HG03280 (cell line): ENCODE results near the gene ASPA.
"Not testable (repeated sequence)": the region's sequence is repeated elsewhere in the genome, so short reads cannot be mapped to it uniquely, and the experiment has no call there.

Experiments used
- ATAC-seq: cut with Tn5 transposase; IDR thresholded peaks from one replicate; pipeline ENCODE4 v1.9.1; 2021; ENCODE audit warnings: mild to moderate bottlenecking, moderate library complexity; ENCODE audit not compliant: unreplicated experiment

Gene ASPA

DNA sequence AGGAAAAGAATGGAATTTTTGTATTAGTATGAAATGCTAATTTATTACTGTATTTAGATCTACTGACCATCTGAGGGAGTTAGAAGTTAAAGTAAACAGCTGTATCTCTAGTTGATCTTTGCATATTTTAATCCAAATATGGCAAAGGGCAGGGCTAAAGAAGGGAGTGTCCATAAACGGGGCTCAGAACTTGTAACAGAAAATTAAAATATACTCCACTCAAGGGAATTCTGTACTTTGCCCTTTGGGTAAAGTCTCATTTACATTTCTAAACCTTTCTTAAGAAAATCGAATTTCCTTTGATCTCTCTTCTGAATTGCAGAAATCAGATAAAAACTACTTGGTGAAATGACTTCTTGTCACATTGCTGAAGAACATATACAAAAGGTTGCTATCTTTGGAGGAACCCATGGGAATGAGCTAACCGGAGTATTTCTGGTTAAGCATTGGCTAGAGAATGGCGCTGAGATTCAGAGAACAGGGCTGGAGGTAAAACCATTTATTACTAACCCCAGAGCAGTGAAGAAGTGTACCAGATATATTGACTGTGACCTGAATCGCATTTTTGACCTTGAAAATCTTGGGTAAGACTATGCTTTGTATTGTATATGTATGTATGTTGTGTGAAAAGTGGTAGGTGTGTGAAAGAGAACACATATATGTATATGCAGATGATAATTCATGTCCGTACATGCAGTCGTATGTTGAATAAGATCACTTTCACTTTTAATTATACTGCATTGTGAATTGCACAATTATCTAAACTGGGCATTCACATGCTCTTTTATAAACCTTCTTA lies at the start of gene ASPA:
Gene ASPA, plus strand, starts transcription at position 186 of the 799 bp plus-strand sequence. Its CDS starts 163 bp downstream, at position 349.
- ATAC-seq, result no peak

DNA sequence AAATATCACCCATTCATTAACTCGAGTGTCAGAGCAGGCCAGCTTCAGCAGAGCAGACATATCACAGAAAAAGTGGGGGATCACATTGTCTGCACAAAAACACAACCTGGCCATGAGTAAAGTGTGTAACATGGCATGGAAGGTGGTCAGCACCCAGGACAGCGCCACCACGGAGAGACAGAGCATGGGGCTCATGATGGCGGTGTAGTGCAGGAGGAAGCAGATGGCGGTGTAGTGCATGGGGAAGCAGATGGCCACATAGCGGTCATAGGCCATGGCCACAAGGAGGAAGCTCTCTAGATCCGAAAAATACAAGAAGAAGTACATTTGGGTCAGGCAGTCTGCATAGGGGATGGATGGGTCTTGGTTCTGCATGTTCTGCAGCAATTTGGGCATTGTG lies 42.6 kb upstream of the ASPA start:
- not testable (repeated sequence) for ATAC-seq

DNA sequence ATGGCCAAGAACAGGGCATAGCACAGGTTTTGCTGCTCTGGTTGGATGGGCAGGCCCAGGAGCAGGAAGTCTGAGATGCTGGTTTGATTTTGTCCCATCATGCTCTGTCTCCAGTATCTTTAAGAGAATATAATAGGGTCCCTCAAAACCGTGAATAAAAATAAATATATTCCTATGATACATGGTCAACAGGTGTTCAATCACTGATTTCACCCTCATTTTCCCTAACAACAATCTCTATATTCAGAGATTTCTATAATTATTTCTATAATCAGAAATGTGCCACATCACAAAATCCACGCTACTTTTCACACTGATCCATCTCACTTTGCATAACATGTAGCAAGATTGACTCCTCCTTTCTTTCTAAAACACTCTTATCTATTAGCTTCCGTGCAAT lies 42.1 kb upstream of the ASPA start, which contains the start of gene OR1E2:
Gene OR1E2, minus strand, starts transcription at position 101 of the 400 bp plus-strand sequence. Its CDS starts 0 bp downstream, at position 101.
- ATAC-seq, result no peak

DNA sequence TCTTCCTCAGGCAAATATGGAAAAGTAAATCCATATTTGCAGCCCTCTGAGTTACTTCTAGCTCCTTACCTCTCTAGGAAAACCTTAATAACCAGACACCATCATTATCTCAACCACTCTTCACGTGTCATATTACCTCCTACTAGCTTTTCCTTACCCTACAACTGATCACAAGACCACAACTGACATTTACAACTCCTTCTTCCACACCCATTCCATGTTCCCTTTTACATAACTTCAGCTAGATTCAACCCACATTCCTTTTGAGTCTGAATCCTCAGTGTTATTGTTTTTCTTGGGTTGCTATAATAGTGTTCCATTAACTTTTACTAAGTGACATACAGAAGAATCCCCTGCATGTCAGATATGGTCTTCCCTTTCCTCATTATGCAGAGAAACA lies 37.4 kb upstream of the ASPA start:
- ATAC-seq, result no peak

DNA sequence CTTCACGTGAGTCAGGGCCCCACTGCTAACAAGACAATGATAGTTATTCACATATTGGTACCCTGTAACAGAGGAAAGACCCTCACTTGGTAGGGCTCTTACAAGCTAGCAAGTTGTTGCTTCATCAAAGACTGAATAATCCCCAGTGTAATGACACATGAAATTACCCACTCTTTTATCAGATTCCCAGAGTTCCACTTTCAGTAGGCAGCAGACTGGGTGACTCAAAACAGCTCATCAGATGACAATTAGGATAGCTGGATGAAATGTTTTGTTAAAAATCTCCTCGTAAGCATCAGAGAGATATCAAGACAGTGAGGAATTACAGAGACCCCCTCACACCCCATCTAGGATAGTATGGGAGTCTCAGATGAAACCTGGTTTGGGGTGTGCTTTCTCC lies 35.3 kb upstream of the ASPA start:
- no peak for ATAC-seq

DNA sequence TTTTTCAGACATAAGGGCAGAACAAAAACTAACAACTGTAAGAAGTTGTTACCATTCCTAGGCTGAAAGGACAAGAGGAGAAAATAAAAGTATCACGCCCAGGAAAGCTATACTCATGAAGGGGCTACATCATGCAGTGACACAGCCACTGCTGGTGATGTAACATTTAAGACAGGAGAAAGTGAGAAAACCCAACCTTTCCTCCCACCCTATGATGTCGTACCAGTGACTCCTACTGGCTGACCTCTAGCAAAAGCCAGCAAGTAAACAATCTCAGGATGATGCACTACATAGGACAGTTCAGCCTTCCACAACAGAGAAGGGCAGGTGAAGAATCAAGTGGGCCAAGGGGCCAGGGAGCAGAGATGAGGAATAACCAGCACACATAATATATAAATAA lies 28.2 kb upstream of the ASPA start:
- ATAC-seq, result no peak

DNA sequence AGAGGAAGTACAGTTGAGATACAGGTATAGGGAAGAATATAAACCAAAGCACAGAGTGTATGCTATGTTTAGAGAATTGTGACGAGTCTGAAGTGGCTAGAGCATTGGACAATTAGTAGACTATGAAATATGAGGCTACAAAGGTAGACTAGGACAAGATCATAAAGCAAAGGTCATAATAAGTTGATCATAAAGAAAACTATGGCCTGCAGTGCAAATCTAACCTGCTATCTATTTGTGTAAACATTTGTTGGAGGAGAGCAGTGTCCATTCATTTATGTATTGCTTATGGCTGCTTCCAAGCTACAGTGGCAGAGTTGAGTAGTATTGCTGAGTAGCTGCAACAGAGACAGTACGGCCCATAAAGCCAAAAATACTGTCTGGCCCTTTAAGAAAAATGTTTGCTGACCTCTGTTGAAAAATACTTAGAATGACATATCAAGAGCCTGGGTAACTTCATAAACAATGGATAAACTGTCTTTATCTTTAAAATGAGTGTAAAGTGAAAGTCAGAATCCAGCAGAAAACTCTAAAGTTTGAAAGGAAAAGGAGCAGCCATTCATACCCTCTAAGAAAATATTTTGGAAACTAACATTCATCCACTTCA lies 27.6 kb upstream of the ASPA start:
- no peak for ATAC-seq

DNA sequence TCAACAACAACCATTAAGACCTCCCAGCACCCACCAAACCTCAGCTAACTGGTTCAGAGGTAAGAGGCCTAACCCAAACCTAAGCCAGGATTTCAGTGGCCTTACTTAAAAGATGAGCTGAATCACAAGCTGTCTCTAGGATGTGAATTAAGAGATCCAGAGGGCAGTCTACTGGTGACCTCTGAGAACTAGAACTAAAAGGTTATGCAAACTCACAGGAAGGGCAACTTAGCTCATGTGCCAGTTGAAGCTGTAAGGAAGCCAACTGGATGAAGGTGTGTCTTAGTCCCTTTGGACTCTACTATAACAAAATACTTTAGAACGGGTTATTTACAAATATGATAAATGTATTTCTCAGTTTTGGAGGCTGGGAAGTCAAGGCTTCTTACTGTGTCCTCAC lies 9.4 kb upstream of the ASPA start:
- not testable (repeated sequence) for ATAC-seq

DNA sequence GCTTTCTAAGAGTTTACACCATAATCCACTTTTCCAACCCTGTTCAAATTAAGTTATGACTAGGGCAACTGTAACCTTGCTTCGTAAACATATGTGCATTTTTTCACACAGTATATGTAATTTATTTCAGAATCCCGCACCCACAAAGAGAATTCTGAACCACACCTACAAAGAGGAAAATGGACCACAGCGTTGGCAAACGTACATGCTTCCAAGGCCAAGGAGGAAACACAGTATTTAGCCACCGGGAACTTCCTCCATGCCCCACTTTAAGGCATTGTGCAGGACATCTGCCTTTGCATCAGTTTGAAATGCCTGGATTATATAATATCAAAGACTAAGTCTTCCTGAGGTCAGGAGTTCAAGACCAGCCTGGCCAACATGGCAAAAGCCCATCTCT lies 6.3 kb upstream of the ASPA start:
- ATAC-seq, result no peak

DNA sequence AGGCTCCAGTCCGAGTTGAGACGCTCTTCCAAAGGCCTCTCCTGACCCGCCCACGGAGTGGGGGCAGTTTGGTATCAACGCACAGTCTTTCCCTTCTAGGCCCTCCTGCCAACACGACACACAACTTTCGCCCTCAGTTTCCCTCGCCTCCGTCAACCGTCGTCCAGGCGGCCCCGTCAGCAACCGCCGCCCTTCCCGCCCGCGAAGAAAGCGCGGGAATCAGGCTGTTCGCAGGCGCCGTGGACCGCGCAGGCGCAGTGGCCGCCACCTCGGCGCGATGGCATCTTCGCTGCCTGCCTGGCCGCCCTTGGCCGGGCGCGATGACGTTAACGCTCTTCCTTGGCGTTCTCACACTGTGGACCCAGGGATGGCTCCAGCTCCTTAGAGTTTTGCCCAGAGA lies 4.2 kb upstream of the ASPA start, which contains the start of gene SPATA22:
Gene SPATA22, minus strand, starts transcription at position 221 of the 400 bp plus-strand sequence. CDS start 2,494 bp downstream, outside the sequence.
- ATAC-seq, result no peak

DNA sequence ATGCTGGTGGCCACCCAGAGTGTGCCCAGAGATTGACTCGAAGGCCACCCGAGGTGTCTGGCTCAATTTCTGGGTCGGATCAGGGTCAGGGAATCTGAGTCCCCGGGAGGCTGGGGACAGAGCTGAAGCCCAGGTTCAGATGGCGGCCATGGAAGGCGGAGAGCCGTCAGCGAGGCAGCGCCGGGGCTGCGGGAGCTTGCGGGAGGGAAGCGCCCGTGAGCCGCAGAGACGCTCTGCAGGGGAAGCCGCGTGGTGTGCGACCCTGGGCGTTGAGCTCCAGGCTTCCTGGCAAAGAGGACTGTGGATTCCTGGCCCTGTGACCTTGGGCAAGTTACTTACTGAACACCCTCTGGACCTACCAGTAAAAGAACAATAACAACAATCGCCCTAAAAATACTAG lies 3.7 kb upstream of the ASPA start:
- no peak for ATAC-seq

DNA sequence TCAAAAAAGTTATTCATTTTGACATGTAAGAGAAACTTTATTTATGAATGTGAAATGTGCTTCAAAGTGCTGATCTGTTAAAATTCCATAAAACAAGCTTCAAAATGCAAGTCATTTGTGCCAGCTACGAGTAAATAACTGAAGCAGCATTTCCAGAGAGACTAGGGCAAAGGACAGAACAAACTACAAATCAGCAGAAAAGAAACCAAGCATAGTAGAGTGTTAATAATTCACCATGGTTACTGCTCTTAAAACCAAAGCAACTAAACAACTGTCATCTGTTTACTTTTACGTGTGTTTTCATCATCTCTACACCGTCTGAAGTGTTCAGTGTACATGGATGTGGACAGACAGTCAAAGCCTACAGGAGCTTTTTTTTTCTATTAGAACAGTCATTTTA lies 1.6 kb upstream of the ASPA start:
- ATAC-seq, result no peak

DNA sequence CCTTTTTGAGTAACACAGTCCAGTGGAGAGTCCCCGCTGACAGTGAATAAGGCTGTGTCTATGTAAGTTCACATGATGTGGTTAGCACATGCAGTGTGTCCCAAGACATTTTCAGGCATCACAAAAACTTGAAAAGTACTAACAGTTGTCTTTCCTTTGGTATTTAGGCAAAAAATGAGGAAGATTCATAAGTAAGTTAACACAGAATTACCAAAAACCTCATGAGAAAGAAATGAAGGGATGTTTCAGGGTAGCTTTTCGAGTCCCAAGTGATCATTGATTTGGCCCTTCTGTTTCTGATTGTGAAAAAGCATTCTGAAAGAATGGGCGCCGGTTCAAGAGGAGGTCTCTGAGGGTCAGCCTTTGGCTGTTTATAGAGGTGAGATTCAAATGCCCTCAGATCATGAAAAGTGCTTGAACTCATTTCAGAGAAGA lies 529 bp upstream of the ASPA start:
- no peak for ATAC-seq

DNA sequence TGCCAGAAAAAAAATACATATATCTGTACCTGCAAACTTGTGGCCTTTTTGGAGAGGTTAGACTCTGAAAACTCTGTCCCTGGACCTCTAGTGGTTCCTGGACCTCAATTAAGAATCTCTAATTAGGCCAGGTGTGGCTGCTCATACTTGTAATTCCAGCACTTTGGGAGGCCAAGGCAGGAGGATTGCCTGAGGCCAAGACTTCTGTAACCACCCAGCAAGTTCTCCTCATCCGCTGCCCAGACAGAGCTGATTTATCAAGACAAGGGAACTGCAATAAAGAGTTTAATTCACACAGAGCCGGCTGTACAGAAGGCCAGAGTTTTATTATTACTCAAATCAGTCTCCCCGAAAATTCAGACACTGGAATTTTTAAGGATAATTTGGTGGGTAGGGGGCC lies 4.2 kb downstream of the ASPA start:
- ATAC-seq, result no peak

DNA sequence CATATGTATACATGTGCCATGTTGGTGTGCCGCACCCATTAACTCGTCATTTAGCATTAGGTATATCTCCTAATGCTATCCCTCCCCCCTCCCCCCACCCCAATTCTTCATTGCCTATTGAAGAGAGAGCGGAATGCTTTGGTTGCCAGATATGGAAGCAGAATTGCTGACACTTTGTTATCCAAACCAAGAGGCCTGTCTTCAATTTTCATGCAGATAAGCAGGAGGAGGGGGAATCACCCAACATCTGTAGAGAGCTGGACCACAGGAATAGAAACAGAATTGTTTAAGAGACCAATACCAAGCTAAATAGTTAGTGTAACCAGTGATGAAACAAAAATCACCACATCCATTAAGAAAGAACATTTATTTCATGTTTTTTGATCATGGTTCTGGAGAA lies 7.1 kb downstream of the ASPA start:
- ATAC-seq, result no peak

DNA sequence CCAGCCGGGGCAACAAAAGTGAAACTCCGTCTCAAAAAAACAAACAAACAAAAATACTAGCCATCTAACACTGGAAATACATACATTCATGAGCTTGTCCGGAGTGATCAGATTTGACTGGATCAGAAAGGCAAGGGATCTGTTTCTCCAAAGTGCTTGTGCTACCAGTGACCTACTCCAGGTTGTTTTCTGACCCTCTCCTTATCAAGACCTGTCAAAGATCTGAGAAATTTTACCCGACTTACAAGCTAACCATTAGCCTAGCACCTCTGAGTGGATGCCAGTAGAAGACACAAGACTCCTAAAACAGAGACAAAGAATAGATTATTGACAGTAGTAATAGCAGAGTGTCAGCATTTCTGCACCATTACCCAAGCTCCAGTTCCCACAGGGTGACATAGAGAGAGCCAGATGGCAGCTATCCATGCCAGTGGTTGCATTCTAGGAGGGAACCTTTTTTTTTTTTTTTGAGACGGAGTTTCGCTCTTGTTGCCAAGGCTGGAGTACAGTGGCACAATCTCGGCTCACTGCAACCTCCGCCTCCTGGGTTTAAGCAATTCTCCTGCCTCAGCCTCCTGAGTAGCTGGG lies 9.8 kb downstream of the ASPA start:
- ATAC-seq, result no peak

DNA sequence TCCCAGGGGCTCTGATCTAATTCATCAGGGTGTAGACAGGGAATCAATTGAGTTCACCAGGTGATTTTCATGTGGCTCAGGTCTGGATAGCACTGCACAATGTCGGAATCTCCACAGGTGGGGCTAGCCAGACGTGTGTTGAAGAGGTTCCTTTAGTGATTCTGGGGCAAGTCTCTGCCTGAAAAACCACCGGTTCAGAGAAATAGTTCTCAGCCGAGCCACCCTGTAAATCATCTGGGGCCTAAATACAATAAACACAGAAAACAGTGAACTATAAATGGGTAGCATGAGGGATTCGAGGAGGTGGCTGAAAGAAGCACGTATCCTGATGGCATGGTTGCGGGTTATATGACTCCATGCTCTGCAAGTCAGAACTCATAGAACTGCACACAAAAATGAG lies 21.3 kb downstream of the ASPA start:
- ATAC-seq, result no peak

DNA sequence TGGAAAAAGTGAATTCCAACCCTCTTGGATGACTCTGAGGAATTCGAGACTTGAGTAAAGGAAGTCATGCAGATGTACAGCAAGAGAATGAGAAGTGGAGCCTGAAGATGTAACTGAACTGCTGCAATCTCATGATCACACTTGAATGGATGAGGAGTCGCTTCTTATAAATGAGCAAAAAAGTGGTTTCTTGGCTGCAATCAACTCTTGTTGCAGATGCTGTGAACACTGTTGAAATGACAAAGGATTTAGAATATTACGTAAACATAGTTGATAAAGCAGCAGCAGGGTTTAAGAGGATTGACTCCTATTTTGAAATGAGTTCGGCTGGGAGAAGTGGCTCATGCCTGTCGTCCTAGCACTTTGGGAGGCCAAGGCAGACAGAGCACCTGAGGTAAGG lies 25.5 kb downstream of the ASPA start:
- ATAC-seq, result no peak

DNA sequence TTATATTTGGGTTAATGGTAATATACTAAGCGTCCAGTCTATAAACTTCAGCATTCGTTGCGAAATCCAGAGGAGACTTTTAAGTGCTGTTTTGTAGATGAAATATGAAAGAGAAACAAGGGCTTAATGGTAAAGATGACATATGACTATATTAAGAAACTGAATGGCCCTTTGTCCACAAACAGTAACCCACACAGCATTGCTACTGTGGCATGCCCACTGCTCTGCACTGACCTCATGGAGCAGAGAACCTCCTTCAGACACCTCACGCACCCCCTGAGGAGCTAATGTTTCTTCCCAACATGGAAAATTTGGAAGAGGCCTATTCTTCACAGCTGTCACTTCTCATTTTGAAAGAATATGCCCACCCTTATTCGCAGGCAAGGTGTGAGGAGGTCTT lies 26.7 kb downstream of the ASPA start:
- ATAC-seq, result no peak

DNA sequence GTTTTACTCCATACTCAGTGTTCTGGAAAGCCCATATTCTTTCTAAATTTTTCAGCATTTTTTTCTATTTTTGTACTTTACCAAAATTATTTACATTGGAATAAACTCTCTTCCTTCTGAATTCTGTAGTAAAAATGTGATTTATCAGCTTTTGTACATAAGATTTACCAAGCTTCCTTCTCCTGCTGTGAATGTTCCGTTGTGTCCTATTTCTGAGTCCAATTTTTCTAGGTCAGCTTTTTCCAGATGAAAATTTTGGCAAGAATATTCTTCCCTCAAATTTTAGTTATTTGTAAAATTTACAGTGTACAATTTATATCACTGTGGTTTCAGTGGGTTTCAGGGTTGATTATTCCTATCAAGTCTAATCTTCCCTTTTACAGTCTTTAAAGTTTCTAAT lies 27.5 kb downstream of the ASPA start:
- no peak for ATAC-seq

DNA sequence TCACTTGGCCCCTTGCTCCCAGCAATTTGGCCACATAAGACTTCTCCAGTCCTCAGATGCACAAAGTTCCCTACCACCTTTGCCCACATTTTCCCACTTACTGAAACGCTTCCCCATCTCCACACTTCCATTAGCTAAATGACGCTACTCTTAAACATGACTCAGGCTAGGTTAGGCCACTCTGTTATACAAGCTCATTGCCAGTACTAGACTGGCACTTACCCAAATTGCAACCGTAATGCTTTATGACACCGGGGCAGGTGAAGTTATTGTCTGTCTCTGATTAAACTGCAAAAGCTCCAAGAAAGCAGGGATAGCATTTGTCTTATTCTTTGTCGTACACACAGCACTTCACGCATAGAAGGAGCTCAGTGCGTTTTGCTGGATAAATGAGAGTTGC lies 29.2 kb downstream of the ASPA start:
- no peak for ATAC-seq

DNA sequence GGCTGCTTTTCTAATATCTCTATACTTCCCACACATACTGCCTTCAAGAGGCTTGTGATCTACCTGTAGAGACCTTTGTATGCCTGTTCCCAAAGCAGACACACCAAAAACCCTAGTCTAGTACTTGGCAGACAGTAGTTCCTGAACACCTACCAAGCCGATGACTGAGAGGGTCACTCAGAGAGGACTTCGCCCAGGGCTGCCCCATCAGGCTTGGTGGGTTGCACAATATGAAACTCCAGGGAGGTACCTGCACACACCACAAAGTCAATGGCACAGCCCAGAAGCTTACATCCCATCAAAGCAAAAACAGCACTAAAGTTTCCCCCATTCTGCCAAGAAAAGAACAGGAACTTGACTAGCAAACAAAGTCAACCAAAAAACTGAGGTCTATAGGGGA lies 30.3 kb downstream of the ASPA start:
- ATAC-seq, result no peak
